IPS DF 19.7 (cell line): ENCODE measurements around the gene ATE1.
"Not testable (repeated sequence)": the region's sequence is repeated elsewhere in the genome, so short reads cannot be mapped to it uniquely, and the experiment has no call there.

Source experiments
- DNase-seq: peaks from one replicate; pipeline ENCODE4 v3.0.0-alpha.2; 2013; ENCODE audit warnings: low read depth, low spot score

Gene ATE1

DNA sequence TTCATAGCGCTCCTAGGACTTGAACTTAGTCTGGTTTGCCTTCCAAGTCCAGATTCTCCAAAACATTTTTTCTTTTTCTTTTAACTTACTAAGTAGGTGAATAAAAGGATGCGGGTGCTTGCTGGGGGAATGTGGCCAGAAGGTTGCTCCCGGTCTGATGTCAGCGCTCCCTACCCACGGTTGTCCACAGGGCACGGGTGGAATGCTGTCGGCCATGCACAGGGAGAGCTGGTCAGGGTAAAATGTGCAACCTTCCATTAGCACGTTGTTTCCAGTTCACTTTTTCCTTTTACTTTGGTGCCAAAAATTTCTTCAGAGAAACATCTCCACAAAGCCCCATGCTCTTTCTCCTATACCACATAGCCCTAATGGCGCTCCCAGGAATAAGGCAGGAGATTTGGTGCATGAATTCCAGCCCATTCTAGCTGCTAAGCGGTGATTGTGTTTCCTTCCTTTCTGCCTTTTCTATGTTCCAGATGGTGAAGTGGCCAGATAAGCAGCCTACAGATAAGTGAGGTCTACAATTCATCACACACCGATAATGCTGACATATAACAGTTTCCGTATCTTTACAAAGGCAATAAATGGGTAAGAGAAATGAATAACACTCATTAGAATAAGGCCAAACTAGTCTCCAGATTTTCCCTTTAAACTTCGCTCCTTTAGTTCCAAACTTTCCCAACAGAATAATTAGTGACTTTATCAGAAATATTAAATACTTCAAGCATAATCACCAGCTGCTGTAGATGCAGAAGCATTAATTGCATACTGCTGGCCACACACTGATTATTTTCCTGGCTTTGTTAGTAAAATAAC is 191.3 kb downstream of the ATE1 start:
- DNase-seq = no peak

DNA sequence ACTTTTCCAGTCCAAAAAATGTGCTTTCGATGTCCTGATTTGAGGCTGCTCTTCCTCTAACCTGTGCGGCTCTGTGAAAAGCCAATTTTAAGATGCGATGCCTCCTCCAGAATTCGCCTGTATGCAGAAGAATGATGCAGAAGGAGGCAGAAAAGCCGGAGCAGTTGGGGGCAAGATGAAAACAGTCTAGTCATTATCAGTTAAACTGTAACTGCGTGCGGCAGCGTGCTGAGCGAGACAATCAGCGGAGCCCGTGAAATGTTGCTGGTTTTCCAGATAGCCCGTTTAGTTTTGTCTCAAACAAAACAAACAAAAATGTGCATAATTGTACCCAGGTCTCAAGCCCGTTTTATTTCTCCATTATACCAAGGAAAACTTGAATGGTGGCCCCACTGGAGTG is 192.6 kb downstream of the ATE1 start:
- DNase-seq = no peak

DNA sequence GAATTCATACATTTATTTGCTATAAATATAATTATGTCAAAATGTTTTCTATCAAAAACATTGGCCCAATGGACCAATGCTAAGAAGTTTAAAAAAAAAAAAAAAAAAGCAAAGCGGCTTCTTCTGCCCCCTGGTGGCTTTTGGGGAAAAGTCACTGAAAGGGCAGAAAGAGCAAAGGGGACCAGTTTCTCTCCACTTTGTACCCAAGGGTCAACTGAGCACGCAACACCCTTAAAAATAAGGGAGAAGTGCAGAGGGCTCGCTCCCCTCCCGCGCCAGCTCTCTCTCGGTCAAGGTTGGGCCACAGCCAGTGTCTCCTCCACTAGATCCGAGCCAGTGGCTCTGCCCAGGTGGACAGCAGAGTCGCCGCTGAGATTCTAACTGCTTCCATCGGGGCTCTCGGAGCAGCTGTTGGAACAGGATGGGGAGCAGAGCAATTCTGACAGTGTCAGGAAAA is 193.2 kb downstream of the ATE1 start:
- DNase-seq = no peak

DNA sequence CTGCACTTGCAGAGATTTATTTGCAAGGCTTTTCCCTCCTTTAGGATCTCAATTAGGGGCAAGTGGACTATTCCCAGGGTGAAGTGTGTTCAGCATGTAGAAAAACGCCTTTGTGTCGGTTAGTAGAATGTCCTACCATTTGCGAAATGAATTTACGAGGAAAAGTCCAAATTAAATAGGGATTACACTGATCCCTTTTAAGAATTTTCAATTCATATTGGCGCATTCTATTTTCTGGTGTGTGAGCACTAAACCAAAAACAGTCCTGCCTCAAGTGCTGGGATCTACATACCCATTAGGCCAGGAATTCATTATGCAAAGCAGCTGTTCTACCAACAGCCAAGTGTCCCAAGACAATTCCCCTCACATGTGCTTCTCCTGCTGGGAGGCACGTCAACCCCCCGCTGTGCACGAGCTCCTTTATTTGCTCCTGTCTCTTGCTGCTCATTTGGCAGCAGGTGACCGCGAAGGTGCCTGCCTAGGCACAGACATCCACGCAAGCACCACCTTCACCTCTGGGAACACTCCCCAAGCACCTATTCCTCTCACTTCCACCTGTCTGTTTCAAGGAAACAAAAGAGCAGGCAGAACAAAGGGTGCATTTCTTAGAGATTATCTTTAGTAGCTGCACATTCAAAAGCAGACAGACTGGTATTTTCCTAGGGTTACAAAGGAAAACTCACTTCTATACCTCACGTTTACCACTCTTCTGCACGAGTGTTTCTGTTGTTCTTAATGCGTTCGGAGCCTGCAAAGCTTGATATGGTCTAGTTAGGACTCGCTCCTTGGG is 195.0 kb downstream of the ATE1 start:
- DNase-seq = peak; percentile 48

DNA sequence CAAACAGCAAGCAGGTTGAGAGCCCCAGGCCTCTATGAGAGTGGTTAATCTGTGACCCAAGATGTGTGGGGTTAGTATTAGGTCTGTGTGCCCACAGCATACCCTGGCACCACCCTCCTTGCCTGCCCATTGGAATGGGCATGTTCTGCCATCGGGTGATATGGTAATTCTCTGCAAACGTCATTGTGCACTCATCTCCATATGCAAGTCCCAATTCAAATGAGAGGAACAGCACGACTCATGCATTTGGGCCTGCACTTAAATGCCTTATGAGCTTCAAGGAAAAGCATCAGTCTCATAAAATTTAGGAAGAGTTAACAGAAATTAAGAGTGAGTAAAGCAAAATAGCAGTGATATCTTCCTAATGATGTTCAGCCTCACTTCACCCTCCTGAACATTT is 195.7 kb downstream of the ATE1 start:
- DNase-seq = no peak

DNA sequence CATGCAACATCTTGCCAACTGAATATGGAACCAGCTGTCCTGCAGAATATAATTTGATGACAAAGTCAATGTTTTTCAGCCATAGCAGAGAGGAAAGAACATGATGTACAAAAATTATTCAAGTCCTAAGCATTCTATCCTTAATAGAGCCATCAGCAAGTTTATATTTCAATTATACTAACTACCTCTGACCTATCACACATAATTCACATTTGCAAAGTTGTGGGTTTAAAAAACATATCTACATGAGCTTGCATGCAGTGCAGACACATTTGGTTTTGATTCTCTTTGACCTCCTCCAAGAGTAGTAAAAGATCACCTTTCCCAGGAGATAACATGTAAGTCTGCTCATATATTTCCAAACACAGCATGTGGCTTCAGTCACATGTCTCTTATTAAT is 203.5 kb downstream of the ATE1 start:
- DNase-seq = no peak

DNA sequence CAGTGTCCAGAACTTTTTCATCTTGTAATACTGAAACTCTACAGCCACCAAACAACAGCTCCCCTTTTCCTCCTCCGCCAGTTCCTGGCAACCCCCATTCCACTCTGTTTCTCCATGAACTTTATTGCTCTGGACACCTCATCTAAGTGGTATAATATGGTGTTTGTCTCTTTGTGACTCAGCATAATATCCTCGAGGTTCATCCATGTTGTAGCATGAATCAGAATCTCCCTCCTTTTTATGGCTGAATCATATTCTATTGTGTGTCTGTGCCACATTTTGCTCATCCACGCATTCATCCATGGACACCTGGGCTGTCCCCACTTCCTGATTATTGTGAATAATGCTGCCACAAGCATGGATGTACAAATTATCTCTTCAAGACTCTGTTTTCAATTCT is 205.2 kb downstream of the ATE1 start:
- DNase-seq = no peak

DNA sequence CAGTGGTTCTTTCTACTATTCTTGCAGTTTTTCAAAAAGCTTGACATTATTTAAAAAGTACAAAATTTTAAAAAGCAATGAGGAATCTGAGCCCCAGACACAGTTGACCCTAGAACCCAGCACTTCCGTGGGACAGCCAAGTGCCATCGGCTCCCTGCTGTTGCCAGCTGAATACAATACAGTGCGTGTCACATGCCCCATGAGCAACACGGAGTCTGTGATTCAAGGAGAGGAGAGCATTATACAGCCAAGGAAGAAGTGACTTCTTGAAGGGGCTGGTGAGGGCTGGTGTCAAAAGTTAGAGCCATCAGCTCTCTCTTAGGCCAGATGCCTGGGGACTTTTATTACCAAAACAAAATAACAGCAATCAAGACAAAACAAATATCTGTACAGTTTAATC is 206.6 kb downstream of the ATE1 start:
- DNase-seq = no peak

DNA sequence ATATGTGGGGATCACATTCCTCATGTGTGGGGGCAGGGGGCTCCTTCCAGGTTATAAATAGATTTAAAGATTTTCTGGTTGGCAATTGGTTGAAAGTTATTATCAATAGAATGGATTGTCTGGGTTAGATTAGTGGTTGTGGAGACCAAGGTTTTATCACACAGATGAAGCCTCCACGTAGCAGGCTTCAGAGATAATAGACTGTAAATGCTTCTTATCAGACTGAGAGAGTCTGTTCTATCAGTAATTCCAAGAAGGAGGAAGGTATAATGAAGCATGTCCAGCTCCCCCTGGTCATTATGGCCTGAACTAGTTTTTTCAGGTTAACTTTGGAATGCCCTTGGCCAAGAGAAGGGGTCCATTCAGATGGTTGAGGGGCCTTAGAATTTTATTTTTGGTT is 211.9 kb downstream of the ATE1 start:
- no peak for DNase-seq

DNA sequence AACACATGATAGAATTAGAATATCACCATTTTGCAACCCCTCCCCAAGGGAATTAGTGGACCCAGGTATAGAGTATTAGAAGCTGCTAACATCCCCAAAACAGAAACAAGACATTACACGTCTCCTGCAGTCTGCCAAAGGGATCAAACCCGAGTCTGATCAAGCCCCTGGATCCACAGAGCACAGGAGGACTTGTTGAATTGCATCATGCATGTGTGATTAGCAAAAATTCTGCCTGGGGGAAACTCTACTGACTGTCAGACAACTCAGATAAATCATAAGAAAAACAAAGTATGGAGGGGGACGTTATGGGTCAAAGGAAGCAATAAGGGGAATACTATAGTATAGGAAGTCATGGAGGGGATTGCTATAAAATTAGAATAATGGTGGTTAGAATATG is 212.8 kb downstream of the ATE1 start:
- no peak for DNase-seq

DNA sequence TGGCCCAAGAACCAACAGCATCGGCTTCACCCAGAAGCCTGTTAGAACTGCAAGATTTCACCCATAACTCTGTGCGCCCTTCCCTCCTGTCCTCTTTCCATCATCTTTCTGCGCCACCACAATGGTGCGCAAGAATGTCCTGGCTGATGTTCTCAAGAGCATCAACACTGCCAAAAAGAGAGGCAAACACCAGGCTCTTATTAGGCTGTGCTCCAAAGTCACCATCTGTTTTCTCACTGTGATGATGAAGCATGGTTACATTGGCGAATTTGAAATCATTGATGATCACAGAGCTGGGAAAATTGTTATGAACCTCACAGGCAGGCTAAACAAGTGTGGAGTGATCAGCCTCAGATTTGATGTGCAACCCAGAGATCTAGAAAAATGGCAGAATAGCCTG is 214.3 kb downstream of the ATE1 start:
- no peak for DNase-seq

DNA sequence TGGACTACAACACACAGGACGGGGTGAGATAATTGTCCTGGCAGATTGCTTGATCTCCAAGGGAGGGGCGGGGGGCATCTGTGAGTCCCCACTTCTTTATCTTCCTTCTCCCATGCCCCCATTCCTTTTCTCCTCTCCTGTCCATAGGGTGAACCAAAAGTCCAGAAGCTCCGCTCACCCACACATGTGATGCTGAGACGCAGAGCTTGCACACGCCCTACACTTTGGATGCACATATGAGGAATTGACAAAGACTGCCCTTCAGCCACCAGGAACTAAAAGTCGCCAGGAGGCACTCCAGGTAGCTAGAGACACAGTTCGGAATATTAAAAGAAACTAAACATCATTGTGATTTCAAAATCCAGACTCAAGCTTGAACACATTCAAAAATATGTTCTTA is 216.9 kb downstream of the ATE1 start:
- no peak for DNase-seq

DNA sequence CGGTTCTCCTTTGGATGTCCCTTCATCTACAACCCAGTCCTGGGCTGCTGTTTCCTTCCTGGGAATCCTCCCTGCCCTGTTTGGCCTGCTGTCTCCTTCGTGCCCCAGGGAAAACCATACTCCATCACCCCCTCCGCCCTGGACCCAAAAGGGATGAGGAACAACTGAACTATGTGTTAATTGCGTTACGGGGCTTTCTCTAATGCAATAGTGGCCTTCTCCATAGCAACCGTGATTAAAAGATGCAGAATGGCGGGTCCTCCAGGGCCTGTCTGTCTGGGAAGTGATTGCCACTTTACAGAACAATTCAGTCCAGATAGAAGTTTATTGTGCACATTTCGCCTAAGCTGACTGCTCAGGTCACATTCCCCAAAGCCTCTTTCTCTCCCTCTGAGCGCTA is 217.6 kb downstream of the ATE1 start:
- no peak for DNase-seq

DNA sequence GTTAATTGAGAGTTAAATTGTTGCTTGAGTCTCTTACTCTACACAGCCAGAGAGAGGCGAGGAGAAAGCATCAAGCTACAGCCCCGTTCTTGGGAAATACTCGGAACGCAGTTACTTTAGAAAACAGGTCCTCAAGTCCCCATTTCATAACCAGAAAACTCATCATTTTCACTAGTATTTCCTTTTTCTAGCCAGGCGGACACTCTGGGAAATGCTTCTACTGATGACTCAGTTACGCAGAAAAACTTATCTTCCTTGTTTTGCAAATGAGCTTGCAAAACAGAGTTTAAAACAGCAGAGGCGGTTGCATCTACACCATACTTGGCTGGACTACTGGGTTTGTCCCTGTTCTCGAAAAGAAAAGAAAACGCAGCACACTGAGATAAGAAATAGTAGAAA is 218.2 kb downstream of the ATE1 start:
- DNase-seq = no peak

DNA sequence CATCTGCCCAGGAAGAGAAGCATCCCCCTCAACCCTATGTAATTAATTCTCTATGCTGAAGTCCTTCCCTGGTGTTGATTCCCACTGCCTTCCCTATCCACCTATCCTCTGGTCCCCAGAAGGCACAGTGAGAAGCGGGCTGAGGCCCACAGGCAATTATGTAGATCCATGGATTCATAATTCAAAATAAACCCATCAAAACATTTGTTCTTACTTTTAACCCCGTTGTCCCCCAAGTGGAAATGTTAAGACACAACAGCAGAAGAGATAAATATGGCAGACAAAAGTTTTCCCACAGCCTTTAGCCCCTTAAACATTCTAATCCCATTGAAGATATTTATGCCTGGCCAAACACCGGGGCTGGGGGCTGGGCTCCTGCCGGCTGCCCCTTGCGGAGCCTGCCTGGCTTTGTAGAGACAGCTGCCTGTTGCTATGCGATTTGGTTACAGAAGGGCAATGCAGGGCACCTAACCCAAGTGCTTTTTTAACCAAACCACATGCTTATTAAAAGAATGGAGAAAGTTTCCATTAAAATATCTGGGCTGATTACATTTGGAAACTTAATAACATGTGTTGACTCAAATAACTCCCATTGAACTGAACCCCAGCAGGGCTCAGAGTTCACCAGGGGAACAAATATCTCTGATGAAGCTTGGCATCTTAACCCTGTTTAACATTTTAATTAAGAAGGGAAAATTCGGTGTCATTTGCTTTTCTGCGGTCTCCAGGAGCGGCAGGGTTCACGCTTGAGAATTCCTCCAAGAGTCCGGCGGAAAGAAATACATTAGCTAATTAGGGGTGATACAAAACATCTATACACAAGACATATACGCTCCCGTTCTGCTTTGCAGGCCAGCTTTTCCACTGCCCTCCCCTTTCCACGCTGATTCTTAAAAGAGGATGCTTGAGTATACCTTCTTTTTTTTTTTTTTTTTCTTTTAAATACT is 218.8 kb downstream of the ATE1 start:
- no peak for DNase-seq

DNA sequence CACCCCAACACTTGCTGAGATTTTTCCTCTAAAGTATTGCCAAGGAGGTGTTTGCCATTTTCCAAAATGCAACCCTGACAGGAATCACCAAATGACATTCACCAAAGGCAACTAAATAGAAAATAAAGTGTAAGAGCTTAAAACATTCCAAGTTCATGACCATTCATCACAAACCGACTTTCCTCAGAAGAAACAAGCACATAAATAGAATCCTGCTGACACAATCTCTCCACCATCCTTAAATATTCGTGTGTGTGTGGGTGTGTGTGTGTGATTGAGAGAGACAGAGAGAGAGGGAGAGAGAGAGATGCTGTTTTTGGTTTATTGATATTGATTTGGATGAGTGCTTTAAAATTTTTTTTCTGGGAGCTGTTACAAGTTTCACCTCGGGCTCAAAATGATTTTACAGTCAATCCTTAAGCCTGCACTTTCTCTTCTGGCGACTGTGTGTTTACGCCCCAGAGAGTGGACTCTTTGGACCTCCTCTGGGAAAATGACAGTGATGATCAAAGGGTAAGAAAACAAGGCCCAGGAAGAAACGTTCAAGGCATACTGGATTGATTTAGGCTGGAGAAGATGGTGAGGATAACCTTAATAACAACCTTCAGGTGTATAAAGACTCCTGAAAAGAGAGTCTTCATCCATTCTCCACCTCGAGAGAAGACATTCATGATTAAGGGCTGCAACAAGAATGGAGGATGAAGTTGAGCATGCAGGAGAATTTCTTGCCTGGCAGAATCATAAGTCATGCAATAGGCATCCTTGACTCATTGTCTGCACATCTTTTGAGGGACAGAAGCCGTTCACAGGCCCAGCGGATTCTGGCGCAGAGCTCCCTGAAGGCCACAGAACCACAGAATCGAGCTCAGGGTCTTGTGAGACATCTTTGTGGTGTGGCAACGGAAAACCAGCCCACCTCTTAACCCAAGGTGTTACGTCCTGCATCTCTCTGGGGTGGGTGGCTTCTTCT is 225.2 kb downstream of the ATE1 start:
- DNase-seq = no peak

DNA sequence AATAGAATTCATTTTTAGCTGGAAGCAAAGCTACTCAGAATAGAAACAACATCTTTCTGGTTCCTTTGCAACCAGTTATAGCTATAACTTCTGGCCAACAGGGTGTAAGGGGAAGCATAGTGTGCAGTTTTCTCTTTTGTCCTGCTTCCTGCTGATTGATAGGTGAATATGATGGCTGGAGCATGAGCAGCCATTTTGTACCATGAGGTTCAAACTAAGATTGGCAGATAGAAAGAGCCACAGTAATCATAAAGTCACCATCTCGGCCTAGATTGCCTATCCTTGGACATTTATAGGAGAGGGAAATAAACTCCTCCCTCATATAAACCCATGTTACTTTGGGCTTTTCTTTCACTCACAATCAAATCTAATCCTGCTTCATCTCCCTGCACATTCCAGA is 227.4 kb downstream of the ATE1 start:
- DNase-seq = no peak

DNA sequence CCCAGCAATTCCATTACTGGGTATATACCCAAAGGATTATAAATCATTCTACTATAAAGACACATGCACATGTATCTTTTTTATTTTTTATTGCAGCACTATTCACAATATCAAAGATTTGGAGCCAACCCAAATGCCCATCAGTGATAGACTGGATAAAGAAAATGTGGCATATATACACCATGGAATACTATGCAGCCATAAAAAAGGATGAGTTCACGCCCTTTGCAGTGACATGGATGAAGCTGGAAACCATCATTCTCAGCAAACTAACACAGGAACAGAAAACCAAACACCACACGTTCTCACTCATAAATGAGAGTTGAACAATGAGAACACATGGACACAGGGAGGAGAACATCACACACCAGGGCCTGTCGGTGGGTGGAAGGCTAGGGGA is 228.1 kb downstream of the ATE1 start:
- DNase-seq = not testable (repeated sequence)

DNA sequence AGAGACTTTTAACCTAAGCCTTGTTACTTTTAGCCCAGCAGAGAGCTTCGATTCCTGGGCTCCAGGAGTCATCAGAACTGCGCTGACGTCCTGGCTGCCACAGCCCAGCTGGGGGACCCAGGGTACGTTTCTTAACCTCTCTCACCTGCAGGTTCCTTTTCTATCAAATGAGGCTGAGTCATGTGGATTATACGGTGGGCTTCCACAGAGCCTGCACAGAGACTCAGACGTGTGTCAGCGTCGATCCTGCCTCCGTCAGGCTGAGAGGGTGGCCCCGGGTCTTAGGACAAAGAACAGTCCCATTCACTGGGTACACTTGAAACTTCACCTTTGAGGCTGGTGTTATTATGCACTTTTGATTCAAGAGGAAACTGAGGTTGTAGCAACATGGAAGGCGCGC is 228.9 kb downstream of the ATE1 start:
- no peak for DNase-seq

DNA sequence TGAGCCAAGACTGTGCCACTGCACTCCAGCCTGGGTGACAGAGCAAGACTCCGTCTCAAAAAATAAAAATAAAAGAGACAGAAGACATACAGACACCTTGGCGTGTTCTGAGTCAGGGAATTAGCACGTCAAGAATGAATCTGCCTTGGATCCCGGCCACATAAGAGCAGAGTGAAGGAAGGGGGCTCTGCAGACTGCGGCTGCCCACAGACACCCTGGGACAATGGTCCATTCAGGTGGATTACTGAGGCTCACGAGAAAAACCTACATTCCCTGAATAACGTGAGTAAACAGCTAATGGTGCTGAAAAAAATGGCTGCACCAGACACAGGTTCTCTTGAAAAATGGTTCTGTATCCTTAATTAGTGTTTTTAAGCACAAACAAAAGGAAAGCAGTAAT is 229.5 kb downstream of the ATE1 start:
- no peak for DNase-seq

DNA sequence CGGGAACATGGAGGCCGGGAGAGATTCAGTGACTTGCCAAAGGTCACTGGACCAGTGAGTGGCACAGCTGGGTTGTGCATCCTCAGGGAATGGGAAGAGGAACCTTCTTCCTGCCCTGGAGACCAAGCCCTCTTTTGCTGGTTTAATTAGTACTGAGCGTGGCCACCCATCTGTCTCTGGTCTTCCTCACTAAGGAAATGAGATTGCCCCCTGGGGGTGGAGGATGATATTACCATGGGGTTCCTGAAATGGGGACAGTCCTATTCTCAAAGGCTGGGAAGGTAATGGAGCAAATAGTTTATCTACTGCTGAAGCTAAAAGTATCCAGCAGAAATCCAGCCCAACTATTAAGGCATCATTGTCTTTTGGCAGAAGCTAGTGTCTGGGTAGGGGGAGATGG is 231.0 kb downstream of the ATE1 start:
- peak; percentile 35 for DNase-seq
